AG10803 (cell line): Measurements from ENCODE around the gene ADAMTS15.

Experiments used
- DNase-seq: peaks from one replicate; pipeline ENCODE4 v3.0.0; 2010; ENCODE audit warnings: low read depth
- H3K4me3 ChIP-seq: 2 replicates; pipeline ENCODE4 v1.5.1; 2011; ENCODE audit warnings: mild to moderate bottlenecking, low read length, control low read depth
- CTCF ChIP-seq: conservative IDR thresholded peaks from 2 replicates; pipeline ENCODE4 v1.5.1; 2011; ENCODE audit warnings: mild to moderate bottlenecking, low read length, control low read depth, inconsistent platforms

ADAMTS15 gene

GRCh38 chr11:130498181-130498580 is 49.7 kb downstream of the ADAMTS15 start:
- TF ChIP-seq CTCF, result no peak
- H3K4me3 ChIP-seq, result no peak overlapping the region
- DNase-seq, result no peak

- TF ChIP-seq CTCF, result no peak
- H3K4me3 ChIP-seq, result no peak overlapping the region
- peak; percentile 39 for DNase-seq
Measured at GRCh38 chr11:130499828-130500227, 51.4 kb downstream of the ADAMTS15 start.

GRCh38 chr11:130504317-130504716 is 55.9 kb downstream of the ADAMTS15 start:
- DNase-seq, result no peak
- no peak for TF ChIP-seq CTCF
- H3K4me3 ChIP-seq, result no peak overlapping the region

GRCh38 chr11:130508913-130509312 is 60.5 kb downstream of the ADAMTS15 start:
- H3K4me3 ChIP-seq, result no peak overlapping the region
- no peak for TF ChIP-seq CTCF
- DNase-seq, result no peak

- no peak for DNase-seq
- no peak overlapping the region for H3K4me3 ChIP-seq
- TF ChIP-seq CTCF, result no peak
Measured at GRCh38 chr11:130509942-130510341, 61.5 kb downstream of the ADAMTS15 start.

GRCh38 chr11:130510407-130511006 is 62.1 kb downstream of the ADAMTS15 start:
- no peak for TF ChIP-seq CTCF
- no peak overlapping the region for H3K4me3 ChIP-seq
- peak; percentile 14 for DNase-seq

GRCh38 chr11:130511765-130512164 is 63.3 kb downstream of the ADAMTS15 start:
- DNase-seq, result no peak
- no peak for TF ChIP-seq CTCF
- H3K4me3 ChIP-seq, result no peak overlapping the region
